Suprapubic skin (tissue), 4 donors: ENCODE data around the gene NPAS2. TPM values are rescaled to one million over a fixed set of nuclear protein-coding genes. Genes with fewer than 3 reads are reported as not detected.

Source experiments
- DNase-seq, 2 donors: peaks; one replicate each; pipeline ENCODE4 v3.0.0-alpha.2; 2019; ENCODE audit warnings: low spot score in 2 of 2
- H3K27ac ChIP-seq: fragments of 200-600 bp; sonication (generic); one replicate; pipeline ENCODE4 v1.5.1; 2019
- H3K27me3 ChIP-seq: fragments of 200-600 bp; sonication (generic); one replicate; pipeline ENCODE4 v1.5.1; 2019
- H3K36me3 ChIP-seq: fragments of 200-600 bp; sonication (generic); one replicate; pipeline ENCODE4 v1.5.1; 2019
- H3K4me1 ChIP-seq: fragments of 200-600 bp; sonication (generic); one replicate; pipeline ENCODE4 v1.5.1; 2019
- H3K4me3 ChIP-seq: fragments of 200-600 bp; sonication (generic); one replicate; pipeline ENCODE4 v1.5.1; 2019; ENCODE audit warnings: mild to moderate bottlenecking
- H3K9me3 ChIP-seq: fragments of 200-600 bp; sonication (generic); one replicate; pipeline ENCODE4 v1.5.1; 2019
- CTCF ChIP-seq, 2 donors: fragments of 200-600 bp in 1 of 2; fragments of 450-650 bp in 1 of 2; sonication (generic) in 1 of 2; IDR thresholded peaks; one replicate each; pipeline ENCODE4 v1.5.1; 2016 to 2019; ENCODE audit warnings: antibody characterized with exemption in 2 of 2, mild to moderate bottlenecking in 1 of 2, moderate library complexity in 1 of 2
- EP300 ChIP-seq: sonication (generic); formaldehyde crosslinking; IDR thresholded peaks from one replicate; pipeline ENCODE4 v1.6.1; 2017; ENCODE audit warnings: antibody characterized with exemption
- POLR2A ChIP-seq, 2 donors: fragments of 450-650 bp; IDR thresholded peaks; one replicate each; pipeline ENCODE4 v1.6.1; 2017; ENCODE audit warnings: antibody characterized with exemption in 2 of 2, mild to moderate bottlenecking in 2 of 2, moderate library complexity in 2 of 2
- POLR2AphosphoS5 ChIP-seq, 3 donors: sonication (generic); formaldehyde crosslinking; IDR thresholded peaks; one replicate each; pipeline ENCODE4 v1.6.1; 2017; ENCODE audit warnings: antibody characterized with exemption in 3 of 3
- WGBS: methylation state at CpG from one replicate; pipeline ENCODE4 v1.1.5; 2018; 5-methylcytosine and 5-hydroxymethylcytosine counted together
- total RNA-seq, 4 donors: library from RNA; depleted of rRNA; stranded (reverse); fragments of >200 nt; gene quantifications; one replicate each; pipeline ENCODE4 v1.1.0, GENCODE V29; 2016

The NPAS2 gene
- total RNA-seq, 4 donors from 2014 or later: 46.5 to 90.1 (median 62.9) TPM

DNA sequence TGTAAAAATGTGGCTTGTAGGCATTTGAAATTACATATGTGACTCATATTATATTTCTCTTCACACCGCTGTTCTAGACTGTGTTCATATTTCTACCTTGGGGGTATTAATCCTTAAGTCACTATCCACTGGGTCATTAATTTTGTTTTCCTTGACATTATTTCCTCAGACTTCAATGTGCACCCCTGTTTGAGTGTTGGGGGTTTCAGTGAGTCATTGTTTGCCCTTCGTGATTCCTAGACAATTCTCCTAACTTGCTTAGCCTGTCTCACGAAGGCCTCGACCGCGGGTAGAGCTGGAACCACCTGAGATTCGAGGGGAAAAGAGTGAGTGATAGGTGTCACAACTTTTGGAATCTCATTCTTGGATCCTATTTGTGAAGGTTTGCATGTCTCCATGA is 35.1 kb downstream of the NPAS2 start:
- no peak for TF ChIP-seq CTCF (IDR thresholded peaks at IDR 0.05)
- no peak for TF ChIP-seq EP300
- TF ChIP-seq POLR2A (IDR thresholded peaks at IDR 0.05): no peak
- no peak for TF ChIP-seq POLR2AphosphoS5 (IDR thresholded peaks at IDR 0.05)
- no peak overlapping the region for H3K4me3 ChIP-seq
- no peaks in the 10 kb centered on the region for H3K36me3 ChIP-seq
- H3K9me3 ChIP-seq: no peaks in the 10 kb centered on the region
- no peaks in the 10 kb centered on the region for H3K27me3 ChIP-seq
- peaks cover 3% of the 10 kb centered on the region for H3K4me1 ChIP-seq
- DNase-seq: peak in 1 of 2 donors; percentile 21
- 96% methylated on average over 7 of the region's 7 CpGs for WGBS
- no peak overlapping the region for H3K27ac ChIP-seq

GRCh38 chr2:100855606-100856005 is 35.7 kb downstream of the NPAS2 start:
- WGBS: 98% methylated on average over 3 of the region's 3 CpGs
- Histone ChIP-seq H3K4me3 (no peak overlapping the region), H3K4me1 (peaks cover 3% of the 10 kb centered on the region), H3K9me3 (no peaks in the 10 kb centered on the region), H3K36me3 (no peaks in the 10 kb centered on the region), H3K27me3 (no peaks in the 10 kb centered on the region), H3K27ac (no peak overlapping the region)
- peak in 1 of 2 donors; percentile 45 for DNase-seq
- TF ChIP-seq POLR2AphosphoS5 (IDR thresholded peaks at IDR 0.05) (no peak), CTCF (IDR thresholded peaks at IDR 0.05) (no peak), POLR2A (IDR thresholded peaks at IDR 0.05) (no peak)

DNA sequence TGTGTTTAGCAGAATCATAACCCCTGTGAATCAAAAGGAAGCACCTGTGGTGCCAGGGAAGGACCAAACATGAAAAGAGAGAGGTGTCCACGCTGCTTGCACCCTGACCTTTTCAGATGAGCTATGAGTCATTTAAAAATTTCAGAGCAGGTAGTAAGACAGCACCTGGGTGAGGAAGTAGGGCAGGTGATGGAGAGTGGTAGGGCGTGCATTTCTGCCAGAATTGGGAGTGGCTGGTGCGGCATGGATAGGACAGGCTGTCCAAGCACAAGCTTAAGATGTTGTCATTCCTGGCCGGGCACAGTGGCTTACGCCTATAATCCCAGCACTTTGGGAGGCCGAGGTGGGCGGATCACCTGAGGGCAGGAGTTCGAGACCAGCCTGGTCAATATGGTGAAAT is 36.8 kb downstream of the NPAS2 start:
- TF ChIP-seq POLR2AphosphoS5 (IDR thresholded peaks at IDR 0.05) (no peak), CTCF (IDR thresholded peaks at IDR 0.05) (no peak), EP300 (no peak), POLR2A (IDR thresholded peaks at IDR 0.05) (no peak)
- Histone ChIP-seq H3K4me1 (peaks cover 3% of the 10 kb centered on the region), H3K27ac (no peak overlapping the region), H3K36me3 (no peaks in the 10 kb centered on the region), H3K4me3 (no peak overlapping the region), H3K9me3 (no peaks in the 10 kb centered on the region), H3K27me3 (no peaks in the 10 kb centered on the region)
- 70% methylated on average over 8 of the region's 8 CpGs for WGBS
- peak in 1 of 2 donors; percentile 63 for DNase-seq

DNA sequence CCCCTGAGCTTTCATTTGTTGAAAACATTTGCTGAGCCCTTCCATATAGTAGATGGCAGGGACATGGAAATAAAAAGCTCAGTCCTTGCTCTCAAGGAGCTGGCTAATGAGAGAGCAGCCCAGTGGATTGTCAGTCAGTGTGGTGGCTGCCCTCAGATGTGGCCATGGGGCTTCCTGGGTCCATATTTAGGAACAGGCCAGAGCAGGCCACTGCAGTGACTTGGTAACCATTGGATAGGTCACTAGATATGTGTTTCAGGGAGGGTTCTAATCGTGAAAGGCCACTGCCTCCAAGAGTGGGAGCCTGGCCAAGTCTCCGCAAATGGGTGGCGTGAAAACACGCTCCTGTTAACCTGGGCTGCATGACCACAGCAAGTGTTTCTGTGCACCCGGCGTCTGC is 37.4 kb downstream of the NPAS2 start:
- H3K9me3 ChIP-seq: no peaks in the 10 kb centered on the region
- no peak overlapping the region for H3K27ac ChIP-seq
- WGBS: 75% methylated on average over 6 of the region's 6 CpGs
- no peak for TF ChIP-seq POLR2AphosphoS5 (IDR thresholded peaks at IDR 0.05)
- no peak for TF ChIP-seq POLR2A (IDR thresholded peaks at IDR 0.05)
- TF ChIP-seq CTCF (IDR thresholded peaks at IDR 0.05): no peak
- TF ChIP-seq EP300: no peak
- no peak overlapping the region for H3K4me3 ChIP-seq
- DNase-seq: peak in 1 of 2 donors; percentile 48
- peaks cover 6% of the 10 kb centered on the region for H3K4me1 ChIP-seq
- no peaks in the 10 kb centered on the region for H3K27me3 ChIP-seq
- H3K36me3 ChIP-seq: no peaks in the 10 kb centered on the region

GRCh38 chr2:100857915-100858314 is 38.0 kb downstream of the NPAS2 start:
- 65% methylated on average over 3 of the region's 3 CpGs for WGBS
- Histone ChIP-seq H3K4me1 (peaks cover 7% of the 10 kb centered on the region), H3K27me3 (no peaks in the 10 kb centered on the region), H3K27ac (no peak overlapping the region), H3K36me3 (no peaks in the 10 kb centered on the region), H3K4me3 (no peak overlapping the region), H3K9me3 (no peaks in the 10 kb centered on the region)
- TF ChIP-seq EP300 (no peak), CTCF (IDR thresholded peaks at IDR 0.05) (no peak), POLR2A (IDR thresholded peaks at IDR 0.05) (no peak), POLR2AphosphoS5 (IDR thresholded peaks at IDR 0.05) (no peak)
- DNase-seq: no peak
